ENCODE data around the gene ETFA. TPM values are rescaled to one million over a fixed set of nuclear protein-coding genes. Genes with fewer than 3 reads are reported as not detected.

ETFA gene
- total RNA-seq, 2 experiments from 2014 or later: 84.8 to 146 TPM

DNA sequence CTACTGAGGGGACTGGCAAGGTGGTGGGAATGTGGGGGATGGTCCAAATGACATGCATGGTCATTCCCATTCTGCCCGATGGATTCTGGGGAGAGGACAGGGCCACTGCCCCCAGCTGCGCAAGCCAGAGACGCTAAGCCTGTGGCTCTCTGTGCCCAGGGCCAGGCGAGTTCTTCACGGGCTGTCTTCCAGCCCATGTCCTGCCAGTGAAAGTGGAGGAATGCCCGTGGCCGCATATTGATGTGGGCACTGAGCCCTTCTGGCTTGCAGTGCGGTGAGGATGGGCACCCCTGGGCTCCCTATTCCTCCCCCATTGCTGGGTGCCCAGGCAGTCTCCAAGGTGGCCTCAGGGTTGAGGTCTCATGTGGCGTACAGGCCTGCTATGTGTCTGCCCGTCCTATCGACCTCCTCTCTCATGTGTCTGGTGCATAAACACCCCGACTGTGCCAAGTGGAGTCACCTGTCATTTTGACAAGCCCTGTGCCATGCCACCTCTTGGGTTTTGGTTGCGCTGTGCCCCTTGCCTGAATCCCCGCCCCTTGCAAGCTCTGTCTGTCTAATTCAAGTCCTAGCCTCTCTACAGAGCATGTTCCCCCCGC is 134.7 kb downstream of the ETFA start:
- H3K27ac ChIP-seq (ENCODE audit: low read depth, low read length, poor library complexity, severe bottlenecking): no peak overlapping the region
- CTCF ChIA-PET (ENCODE audit: unreplicated experiment): no interaction called here
- no peak for DNase-seq (ENCODE audit: low spot score)
- no peaks in the 10 kb centered on the region for H3K36me3 ChIP-seq (ENCODE audit: insufficient read depth, low read length)
- intact Hi-C loops (cut with micrococcal nuclease; ENCODE audit: unreplicated experiment): no loop called here
- TF ChIP-seq EZH2phosphoT487 (IDR thresholded peaks at IDR 0.05; ENCODE audit: borderline replicate concordance, low read depth, low read length): no peak
- TF ChIP-seq, protein P1, sequence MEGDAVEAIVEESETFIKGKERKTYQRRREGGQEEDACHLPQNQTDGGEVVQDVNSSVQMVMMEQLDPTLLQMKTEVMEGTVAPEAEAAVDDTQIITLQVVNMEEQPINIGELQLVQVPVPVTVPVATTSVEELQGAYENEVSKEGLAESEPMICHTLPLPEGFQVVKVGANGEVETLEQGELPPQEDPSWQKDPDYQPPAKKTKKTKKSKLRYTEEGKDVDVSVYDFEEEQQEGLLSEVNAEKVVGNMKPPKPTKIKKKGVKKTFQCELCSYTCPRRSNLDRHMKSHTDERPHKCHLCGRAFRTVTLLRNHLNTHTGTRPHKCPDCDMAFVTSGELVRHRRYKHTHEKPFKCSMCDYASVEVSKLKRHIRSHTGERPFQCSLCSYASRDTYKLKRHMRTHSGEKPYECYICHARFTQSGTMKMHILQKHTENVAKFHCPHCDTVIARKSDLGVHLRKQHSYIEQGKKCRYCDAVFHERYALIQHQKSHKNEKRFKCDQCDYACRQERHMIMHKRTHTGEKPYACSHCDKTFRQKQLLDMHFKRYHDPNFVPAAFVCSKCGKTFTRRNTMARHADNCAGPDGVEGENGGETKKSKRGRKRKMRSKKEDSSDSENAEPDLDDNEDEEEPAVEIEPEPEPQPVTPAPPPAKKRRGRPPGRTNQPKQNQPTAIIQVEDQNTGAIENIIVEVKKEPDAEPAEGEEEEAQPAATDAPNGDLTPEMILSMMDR (conservative IDR thresholded peaks at IDR 0.05; ENCODE audit: low read length): no peak
- no peaks in the 10 kb centered on the region for H3K9me3 ChIP-seq (ENCODE audit: low read length)
- H4K20me1 ChIP-seq (ENCODE audit: insufficient read depth, low read length): no peaks in the 10 kb centered on the region
- POLR2A ChIA-PET: no interaction called here
- H2AFZ ChIP-seq (ENCODE audit: low read length): no peak overlapping the region
- no peaks in the 10 kb centered on the region for H3K79me2 ChIP-seq (ENCODE audit: insufficient read depth, low read depth, low read length)
- no peak overlapping the region for H3K4me3 ChIP-seq (ENCODE audit: low read depth, low read length, poor library complexity, severe bottlenecking)
- H3K9me2 ChIP-seq (ENCODE audit: insufficient read depth, low read length): no peaks in the 10 kb centered on the region
- H3K4me2 ChIP-seq (ENCODE audit: low read length): no peak overlapping the region
- BruUV-seq (replicated peaks): no TSS peak
- H3K4me1 ChIP-seq (ENCODE audit: insufficient read depth, low read length, poor library complexity, severe bottlenecking): no peaks in the 10 kb centered on the region

DNA sequence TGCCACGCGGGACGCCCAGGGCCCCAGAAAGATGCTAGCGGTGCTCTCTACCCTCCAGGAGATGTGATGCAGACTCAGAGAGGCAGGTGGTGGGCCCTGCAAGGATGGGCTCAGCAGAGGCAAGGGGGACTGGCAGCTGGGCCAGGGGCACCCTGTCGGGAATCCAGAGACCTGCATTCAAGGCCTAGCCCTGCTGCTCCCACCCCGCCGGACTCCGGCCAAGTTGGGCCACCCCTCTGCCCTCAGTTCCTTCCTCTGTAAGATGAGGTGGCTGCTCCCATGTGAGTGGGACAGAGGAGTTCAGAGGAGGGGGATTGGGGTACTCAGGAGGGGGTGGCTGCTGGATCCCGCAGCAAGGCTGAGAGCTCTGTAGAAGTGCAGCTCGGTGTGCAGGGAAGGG is 135.2 kb downstream of the ETFA start:
- BruUV-seq (replicated peaks): no TSS peak
- Histone ChIP-seq H2AFZ (ENCODE audit: low read length) (no peak overlapping the region), H3K9me2 (ENCODE audit: insufficient read depth, low read length) (no peaks in the 10 kb centered on the region), H3K9me3 (ENCODE audit: low read length) (no peaks in the 10 kb centered on the region), H4K20me1 (ENCODE audit: insufficient read depth, low read length) (no peaks in the 10 kb centered on the region), H3K79me2 (ENCODE audit: insufficient read depth, low read depth, low read length) (no peaks in the 10 kb centered on the region), H3K4me1 (ENCODE audit: insufficient read depth, low read length, poor library complexity, severe bottlenecking) (no peaks in the 10 kb centered on the region), H3K27ac (ENCODE audit: low read depth, low read length, poor library complexity, severe bottlenecking) (no peak overlapping the region), H3K4me3 (ENCODE audit: low read depth, low read length, poor library complexity, severe bottlenecking) (no peak overlapping the region), H3K36me3 (ENCODE audit: insufficient read depth, low read length) (no peaks in the 10 kb centered on the region), H3K4me2 (ENCODE audit: low read length) (no peak overlapping the region)
- no peak for DNase-seq (ENCODE audit: low spot score)
- POLR2A ChIA-PET: no interaction called here
- intact Hi-C loops (cut with micrococcal nuclease; ENCODE audit: unreplicated experiment): no loop called here
- TF ChIP-seq, protein P1 (conservative IDR thresholded peaks at IDR 0.05; ENCODE audit: low read length): no peak
- TF ChIP-seq EZH2phosphoT487 (IDR thresholded peaks at IDR 0.05; ENCODE audit: borderline replicate concordance, low read depth, low read length): no peak
- CTCF ChIA-PET (ENCODE audit: unreplicated experiment): no interaction called here

DNA sequence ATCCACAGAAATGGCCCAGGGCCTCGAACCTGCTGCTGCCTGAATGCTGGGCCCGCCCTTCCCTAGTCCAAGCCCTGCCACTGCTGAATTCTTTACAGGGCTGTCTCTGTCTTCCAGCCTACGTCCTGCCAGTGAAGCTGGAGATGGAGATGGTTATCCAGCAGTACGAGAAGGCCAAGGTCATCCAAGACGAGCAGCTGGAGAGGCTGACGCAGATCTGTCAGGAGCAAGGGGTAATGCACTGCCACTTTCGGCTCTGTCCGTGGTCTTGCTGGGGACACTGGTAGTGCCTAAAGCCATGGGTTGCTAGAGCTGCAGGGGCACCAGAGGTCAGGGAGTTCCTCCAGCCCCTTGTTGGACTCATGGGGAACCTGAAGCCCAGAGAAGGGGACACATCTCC is 135.8 kb downstream of the ETFA start:
- intact Hi-C loops (cut with micrococcal nuclease; ENCODE audit: unreplicated experiment): no loop called here
- no peaks in the 10 kb centered on the region for H3K9me3 ChIP-seq (ENCODE audit: low read length)
- H3K9me2 ChIP-seq (ENCODE audit: insufficient read depth, low read length): no peaks in the 10 kb centered on the region
- no TSS peak for BruUV-seq (replicated peaks)
- H3K79me2 ChIP-seq (ENCODE audit: insufficient read depth, low read depth, low read length): no peaks in the 10 kb centered on the region
- H3K4me1 ChIP-seq (ENCODE audit: insufficient read depth, low read length, poor library complexity, severe bottlenecking): no peaks in the 10 kb centered on the region
- ChIA-PET CTCF (ENCODE audit: unreplicated experiment) (no interaction called here), POLR2A (no interaction called here)
- H3K36me3 ChIP-seq (ENCODE audit: insufficient read depth, low read length): no peaks in the 10 kb centered on the region
- DNase-seq (ENCODE audit: low spot score): no peak
- TF ChIP-seq, protein P1 (conservative IDR thresholded peaks at IDR 0.05; ENCODE audit: low read length): no peak
- TF ChIP-seq EZH2phosphoT487 (IDR thresholded peaks at IDR 0.05; ENCODE audit: borderline replicate concordance, low read depth, low read length): no peak
- H3K4me2 ChIP-seq (ENCODE audit: low read length): no peak overlapping the region
- no peak overlapping the region for H2AFZ ChIP-seq (ENCODE audit: low read length)
- no peak overlapping the region for H3K4me3 ChIP-seq (ENCODE audit: low read depth, low read length, poor library complexity, severe bottlenecking)
- no peak overlapping the region for H3K27ac ChIP-seq (ENCODE audit: low read depth, low read length, poor library complexity, severe bottlenecking)
- H4K20me1 ChIP-seq (ENCODE audit: insufficient read depth, low read length): no peaks in the 10 kb centered on the region

Measured in OCI-LY7 (cell line).